ENCODE data around the gene PID1.
"Not testable (repeated sequence)": the region's sequence is repeated elsewhere in the genome, so short reads cannot be mapped to it uniquely, and the experiment has no call there.

DNA sequence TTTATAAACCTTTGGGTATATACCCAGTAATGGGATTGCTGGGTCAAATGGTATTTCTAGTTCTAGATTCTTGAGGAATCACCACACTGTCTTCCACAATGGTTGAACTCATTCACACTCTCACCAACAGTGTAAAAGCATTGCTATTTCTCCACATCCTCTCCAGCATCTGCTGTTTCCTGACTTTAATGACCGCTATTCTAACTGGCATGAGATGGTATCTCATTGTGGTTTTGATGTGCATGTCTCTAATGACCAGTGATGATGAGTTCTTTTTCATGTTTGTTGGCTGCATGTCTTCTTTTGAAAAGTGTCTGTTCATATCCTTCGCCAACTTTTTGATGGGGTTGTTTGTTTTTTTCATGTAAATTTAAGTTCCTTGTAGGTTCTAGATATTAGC lies 194.2 kb downstream of the PID1 start:
- not testable (repeated sequence) for TF ChIP-seq POLR2A (IDR thresholded peaks at IDR 0.05)
- TF ChIP-seq, protein P1, sequence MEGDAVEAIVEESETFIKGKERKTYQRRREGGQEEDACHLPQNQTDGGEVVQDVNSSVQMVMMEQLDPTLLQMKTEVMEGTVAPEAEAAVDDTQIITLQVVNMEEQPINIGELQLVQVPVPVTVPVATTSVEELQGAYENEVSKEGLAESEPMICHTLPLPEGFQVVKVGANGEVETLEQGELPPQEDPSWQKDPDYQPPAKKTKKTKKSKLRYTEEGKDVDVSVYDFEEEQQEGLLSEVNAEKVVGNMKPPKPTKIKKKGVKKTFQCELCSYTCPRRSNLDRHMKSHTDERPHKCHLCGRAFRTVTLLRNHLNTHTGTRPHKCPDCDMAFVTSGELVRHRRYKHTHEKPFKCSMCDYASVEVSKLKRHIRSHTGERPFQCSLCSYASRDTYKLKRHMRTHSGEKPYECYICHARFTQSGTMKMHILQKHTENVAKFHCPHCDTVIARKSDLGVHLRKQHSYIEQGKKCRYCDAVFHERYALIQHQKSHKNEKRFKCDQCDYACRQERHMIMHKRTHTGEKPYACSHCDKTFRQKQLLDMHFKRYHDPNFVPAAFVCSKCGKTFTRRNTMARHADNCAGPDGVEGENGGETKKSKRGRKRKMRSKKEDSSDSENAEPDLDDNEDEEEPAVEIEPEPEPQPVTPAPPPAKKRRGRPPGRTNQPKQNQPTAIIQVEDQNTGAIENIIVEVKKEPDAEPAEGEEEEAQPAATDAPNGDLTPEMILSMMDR (IDR thresholded peaks at IDR 0.05), result not testable (repeated sequence)
